Measurements from ENCODE around the gene LOC128125822.

- TF ChIP-seq, protein P1, sequence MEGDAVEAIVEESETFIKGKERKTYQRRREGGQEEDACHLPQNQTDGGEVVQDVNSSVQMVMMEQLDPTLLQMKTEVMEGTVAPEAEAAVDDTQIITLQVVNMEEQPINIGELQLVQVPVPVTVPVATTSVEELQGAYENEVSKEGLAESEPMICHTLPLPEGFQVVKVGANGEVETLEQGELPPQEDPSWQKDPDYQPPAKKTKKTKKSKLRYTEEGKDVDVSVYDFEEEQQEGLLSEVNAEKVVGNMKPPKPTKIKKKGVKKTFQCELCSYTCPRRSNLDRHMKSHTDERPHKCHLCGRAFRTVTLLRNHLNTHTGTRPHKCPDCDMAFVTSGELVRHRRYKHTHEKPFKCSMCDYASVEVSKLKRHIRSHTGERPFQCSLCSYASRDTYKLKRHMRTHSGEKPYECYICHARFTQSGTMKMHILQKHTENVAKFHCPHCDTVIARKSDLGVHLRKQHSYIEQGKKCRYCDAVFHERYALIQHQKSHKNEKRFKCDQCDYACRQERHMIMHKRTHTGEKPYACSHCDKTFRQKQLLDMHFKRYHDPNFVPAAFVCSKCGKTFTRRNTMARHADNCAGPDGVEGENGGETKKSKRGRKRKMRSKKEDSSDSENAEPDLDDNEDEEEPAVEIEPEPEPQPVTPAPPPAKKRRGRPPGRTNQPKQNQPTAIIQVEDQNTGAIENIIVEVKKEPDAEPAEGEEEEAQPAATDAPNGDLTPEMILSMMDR (IDR thresholded peaks at IDR 0.05) = no peak
- TF ChIP-seq POLR2A (IDR thresholded peaks at IDR 0.05) = no peak
Measured at GRCh38 chr6:63580704-63580961, 8.4 kb downstream of the LOC128125822 start.

All from right lobe of liver (tissue), 4 donors.